GM06990 (cell line): Measurements from ENCODE around the gene FALEC.

Experiments
- DNase-seq: peaks from one replicate; pipeline ENCODE4 v3.0.0-alpha.2; 2011; ENCODE audit not compliant: insufficient read length; ENCODE audit errors: extremely low read depth
- H3K27me3 ChIP-seq: replicated peaks from 2 replicates; pipeline ENCODE4 v1.6.0; 2011; ENCODE audit warnings: low read length; ENCODE audit not compliant: control insufficient read depth, insufficient read depth
- H3K36me3 ChIP-seq: 2 replicates; pipeline ENCODE4 v1.5.1; 2011; ENCODE audit warnings: low read length; ENCODE audit not compliant: control insufficient read depth, insufficient read depth
- H3K4me3 ChIP-seq: replicated peaks from 2 replicates; pipeline ENCODE4 v1.5.1; 2011; ENCODE audit warnings: low read depth, mild to moderate bottlenecking, control low read depth, low read length
- CTCF ChIP-seq: IDR thresholded peaks from 2 replicates; pipeline ENCODE4 v1.5.1; 2011; ENCODE audit warnings: low read length, control low read depth, mild to moderate bottlenecking, inconsistent platforms; ENCODE audit not compliant: insufficient read depth, poor library complexity, severe bottlenecking

FALEC gene

GRCh38 chr1:150532860-150533259 is 17.3 kb downstream of the FALEC start:
- no peak for TF ChIP-seq CTCF
- Histone ChIP-seq H3K36me3 (no peaks in the 10 kb centered on the region), H3K4me3 (no peak overlapping the region), H3K27me3 (no peaks in the 10 kb centered on the region)
- no peak for DNase-seq

- no peaks in the 10 kb centered on the region for H3K36me3 ChIP-seq
- TF ChIP-seq CTCF = no peak
- no peak for DNase-seq
- no peak overlapping the region for H3K4me3 ChIP-seq
- H3K27me3 ChIP-seq = no peaks in the 10 kb centered on the region
These were observed 18.4 kb downstream of the FALEC start for GRCh38 chr1:150534002-150534401.

- Histone ChIP-seq H3K27me3 (no peaks in the 10 kb centered on the region), H3K4me3 (no peak overlapping the region), H3K36me3 (no peaks in the 10 kb centered on the region)
- DNase-seq = no peak
- no peak for TF ChIP-seq CTCF
These were observed 20.1 kb downstream of the FALEC start for GRCh38 chr1:150535511-150536287.

DNA sequence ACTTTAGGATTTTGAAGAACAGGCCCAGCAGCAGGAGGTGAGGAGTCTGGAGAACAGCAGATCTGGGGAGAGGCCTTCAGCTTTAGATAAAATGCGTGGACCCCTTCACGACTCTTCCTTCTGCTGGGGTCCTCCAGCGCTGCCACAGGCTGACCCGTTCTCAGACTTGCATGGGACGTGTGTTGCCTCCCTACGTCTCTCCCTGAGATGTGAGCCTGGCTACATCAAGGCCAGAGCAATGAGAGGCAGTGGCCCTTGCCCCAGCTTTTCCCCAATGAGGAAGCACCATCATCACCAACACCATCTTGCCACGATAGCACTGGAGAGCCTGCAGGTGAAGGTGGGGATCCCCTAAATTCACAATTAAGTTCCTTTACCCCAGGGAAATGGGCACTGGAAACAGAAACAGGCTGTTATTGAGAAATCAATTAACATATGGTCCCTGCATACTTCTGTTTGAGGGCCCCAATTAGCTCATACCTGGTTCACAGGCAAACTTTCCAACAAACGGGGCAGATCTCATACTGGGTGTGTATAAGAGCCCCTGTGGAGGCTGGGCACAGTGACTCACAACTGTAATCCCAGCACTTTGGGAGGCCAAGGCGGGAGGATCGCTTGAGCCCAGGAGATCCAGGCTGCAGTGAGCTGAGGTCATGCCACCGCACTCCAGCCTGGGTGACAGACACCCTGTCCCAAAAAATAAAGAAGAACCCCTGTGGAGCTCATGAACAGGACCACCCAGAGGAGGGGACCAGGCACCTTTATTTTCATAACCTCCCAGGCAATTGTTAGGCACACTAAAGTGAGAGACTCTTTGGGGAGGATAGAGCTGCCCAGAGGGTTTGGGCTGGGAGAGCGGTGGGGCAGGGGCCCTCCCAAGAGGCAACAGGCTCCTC is 21.5 kb downstream of the FALEC start:
- H3K36me3 ChIP-seq = no peaks in the 10 kb centered on the region
- DNase-seq = no peak
- no peak overlapping the region for H3K4me3 ChIP-seq
- no peak for TF ChIP-seq CTCF
- H3K27me3 ChIP-seq = no peaks in the 10 kb centered on the region

DNA sequence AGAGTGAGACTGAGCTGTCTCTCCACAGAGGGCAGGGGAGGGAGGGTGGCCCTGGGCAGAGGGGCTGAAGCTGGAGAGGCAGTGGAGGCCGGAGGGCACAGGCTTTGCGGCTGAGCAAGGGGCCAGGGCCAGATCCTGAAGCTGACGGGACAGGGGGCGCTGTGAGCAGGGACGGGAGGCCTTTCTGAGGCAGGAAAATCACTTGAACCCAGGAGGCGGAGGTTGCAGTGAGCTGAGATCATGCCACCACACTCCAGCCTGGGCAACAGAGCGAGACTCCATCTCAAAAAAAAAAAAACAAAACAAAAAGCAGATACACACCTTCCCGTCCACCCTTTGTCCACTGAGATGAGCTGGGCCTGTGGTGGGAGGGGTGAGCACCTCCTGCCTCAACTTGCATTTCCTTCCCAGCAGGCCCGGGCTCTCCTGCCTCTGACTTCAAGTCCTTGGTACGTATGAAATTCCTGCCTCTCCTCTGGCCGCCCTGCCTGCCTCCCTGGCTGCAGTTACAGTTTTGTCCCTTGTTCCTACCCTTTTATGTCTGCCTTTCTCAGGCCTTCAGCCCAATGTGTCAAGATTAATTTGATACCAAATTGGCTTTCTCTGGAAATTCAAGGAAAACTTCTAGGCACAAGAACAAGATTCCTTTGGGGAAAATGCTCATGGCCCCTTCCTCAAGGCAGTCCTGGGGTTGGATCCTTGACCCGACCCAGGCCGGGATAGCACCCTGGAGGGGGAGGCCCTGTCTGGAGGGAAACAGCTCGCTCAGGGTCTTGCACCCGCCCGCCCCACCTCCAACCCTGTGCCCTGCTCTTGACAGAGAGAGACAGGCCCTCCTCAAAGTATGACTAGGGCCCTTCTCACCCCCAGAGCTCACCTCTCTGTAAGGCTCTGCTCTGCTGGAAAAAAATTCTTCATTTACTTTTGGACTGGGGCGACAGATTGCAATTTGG is 22.5 kb downstream of the FALEC start:
- no peak for DNase-seq
- Histone ChIP-seq H3K4me3 (no peak overlapping the region), H3K36me3 (no peaks in the 10 kb centered on the region), H3K27me3 (no peaks in the 10 kb centered on the region)
- no peak for TF ChIP-seq CTCF
